GM21737 (cell line): ENCODE results near the gene NPLOC4.

Experiments used
- ATAC-seq: cut with Tn5 transposase; IDR thresholded peaks from one replicate; pipeline ENCODE4 v1.9.1; 2021; ENCODE audit warnings: mild to moderate bottlenecking, moderate library complexity; ENCODE audit not compliant: unreplicated experiment

Gene NPLOC4

GRCh38 chr17:81509972-81510784 is 126.7 kb downstream of the NPLOC4 start:
- no peak for ATAC-seq

- no peak for ATAC-seq
Measured at GRCh38 chr17:81509207-81509971, 127.5 kb downstream of the NPLOC4 start.

GRCh38 chr17:81508639-81509206 is 128.2 kb downstream of the NPLOC4 start:
- ATAC-seq = no peak
